ENCODE results near the gene VPS26B.
"Not testable (repeated sequence)": the region's sequence is repeated elsewhere in the genome, so short reads cannot be mapped to it uniquely, and the experiment has no call there.

The VPS26B gene

DNA sequence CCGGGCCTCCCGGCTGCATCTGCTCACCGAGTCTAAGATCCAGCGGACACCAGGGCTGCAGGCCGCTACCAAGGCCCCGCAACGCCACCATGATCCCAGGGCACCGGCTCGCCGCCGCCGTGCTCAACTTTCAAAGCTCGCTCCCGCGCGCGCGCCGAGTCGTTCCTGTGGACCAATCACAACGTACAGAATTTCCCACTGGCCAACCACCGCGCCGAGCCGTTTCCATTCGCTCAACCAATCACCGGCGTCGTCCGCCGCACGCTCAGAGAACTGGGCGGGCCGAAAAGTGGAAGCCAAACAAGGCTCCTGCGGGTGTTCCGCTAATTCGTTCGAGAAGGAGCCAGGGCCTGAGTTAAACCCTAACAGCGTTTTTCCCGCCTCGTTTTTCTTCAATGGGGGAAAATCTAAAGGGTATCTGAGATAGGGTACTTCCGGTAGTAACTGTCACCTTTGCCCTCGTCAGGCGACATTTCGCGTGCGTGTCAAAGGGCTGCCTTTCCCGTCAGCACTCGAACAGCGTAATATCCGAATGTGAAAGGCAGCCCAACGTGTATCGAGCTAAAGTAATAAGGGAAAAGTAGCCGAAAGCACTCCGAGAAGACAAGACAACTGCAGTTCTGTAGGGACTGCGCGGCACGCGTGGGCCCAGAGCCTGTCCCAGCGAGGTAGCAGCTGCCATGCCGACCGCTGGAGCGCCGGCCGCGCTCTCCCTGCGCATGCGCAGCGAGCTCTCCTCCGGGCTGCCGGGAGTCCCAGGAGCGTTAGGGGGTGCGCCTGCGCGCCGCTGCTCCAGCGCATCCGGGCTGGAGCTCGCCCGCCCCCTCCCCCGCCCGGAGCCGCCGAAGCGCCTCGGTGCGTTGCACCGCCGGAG is at the start of gene VPS26B, which contains the start of gene NCAPD3:
TSS of gene VPS26B (plus strand) at position 836 of the 874 bp plus-strand sequence. CDS start 452 bp downstream, outside the sequence.
TSS of gene NCAPD3 (minus strand) at position 132 of the 874 bp plus-strand sequence. CDS start at position 91, 41 bp downstream.
- DNase-seq (ENCODE audit: low read depth in 1 of 2, low spot score in 1 of 2), result peak; percentile 89 to 97

DNA sequence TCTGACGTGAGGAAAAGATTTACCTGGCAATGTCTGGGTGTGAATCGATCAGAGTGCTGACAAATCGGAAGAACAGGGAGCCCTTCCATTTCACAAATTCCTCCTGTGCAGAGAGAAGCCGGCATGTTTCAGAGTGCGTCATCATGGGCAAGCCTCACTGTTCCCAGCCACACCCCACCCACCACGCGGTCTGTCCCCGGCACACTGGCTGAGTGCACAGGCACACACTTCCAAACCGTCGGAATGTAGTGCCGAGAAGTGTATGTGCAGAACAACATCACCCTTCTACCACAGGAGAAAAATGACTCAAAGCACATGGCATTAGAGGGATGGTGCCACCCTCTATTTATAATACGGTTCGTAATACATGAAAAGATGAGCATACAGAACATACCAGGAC is 48.2 kb upstream of the VPS26B start:
- DNase-seq (ENCODE audit: low read depth in 1 of 2, low spot score in 1 of 2), result no peak

DNA sequence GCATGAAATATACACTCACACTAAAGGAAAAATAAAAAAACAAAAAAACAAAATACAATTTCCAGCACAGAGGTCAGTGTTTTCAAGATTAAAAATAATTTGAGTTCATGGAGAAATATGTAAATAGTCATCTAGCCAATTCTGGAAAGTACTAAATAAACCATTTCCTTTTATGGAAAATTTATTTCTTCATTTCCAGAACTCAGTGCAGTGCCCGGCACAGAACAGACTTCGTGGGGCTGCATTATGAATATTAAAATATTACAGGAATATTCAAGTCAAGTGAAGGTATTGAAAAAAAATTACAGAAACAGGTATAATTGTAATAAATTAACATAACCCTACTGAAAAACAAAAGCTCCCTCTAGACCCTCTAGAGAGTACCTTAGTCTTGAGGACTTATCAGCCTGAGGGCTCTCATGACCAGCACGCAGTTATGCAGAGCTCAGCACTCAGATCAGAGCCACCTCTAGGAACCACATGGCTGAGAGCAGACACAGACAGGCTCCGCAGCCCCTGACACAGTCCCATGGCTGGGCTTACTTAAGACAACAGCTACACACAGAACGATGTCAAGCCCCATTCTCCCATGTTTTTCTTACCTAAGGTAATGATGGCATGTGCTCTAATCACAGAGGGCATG is 46.3 kb upstream of the VPS26B start:
- DNase-seq (ENCODE audit: low read depth in 1 of 2, low spot score in 1 of 2), result no peak

DNA sequence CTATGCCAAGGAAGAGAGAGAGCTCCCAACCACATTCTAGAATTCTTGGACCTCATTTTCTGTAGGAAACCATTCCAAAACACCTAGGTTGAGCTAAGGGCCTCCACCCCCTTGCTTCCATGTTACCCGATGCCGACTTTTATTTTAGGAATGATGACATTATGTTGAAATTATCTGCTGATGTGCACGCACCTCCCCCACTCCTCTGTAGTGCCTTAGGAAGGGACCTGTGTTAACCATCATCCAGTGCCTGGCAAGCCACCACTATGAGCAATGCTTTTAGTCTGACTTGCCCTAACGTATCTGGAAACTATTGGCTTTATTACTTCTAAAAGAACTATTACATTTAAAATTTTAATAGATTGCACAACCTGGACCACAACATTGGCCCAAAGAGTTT is 42.8 kb upstream of the VPS26B start:
- no peak for DNase-seq (ENCODE audit: low read depth in 1 of 2, low spot score in 1 of 2)

DNA sequence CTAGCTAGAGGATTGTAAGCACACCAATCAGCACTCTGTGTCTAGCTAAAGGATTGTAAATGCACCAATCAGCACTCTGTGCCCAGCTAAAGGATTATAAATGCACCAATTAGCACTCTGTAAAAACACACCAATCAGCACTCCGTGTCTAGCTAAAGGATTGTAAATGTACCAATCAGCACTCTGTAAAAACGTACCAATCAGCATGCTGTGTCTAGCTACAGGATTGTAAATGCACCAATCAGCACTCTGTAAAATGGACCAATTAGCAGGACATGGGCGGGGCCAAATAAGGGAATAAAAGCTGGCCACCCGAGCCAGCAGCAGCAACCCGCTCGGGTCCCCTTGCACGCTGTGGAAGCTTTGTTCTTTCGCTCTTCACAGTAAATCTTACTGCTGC is 36.4 kb upstream of the VPS26B start:
- not testable (repeated sequence) for DNase-seq (ENCODE audit: low read depth in 1 of 2, low spot score in 1 of 2)

DNA sequence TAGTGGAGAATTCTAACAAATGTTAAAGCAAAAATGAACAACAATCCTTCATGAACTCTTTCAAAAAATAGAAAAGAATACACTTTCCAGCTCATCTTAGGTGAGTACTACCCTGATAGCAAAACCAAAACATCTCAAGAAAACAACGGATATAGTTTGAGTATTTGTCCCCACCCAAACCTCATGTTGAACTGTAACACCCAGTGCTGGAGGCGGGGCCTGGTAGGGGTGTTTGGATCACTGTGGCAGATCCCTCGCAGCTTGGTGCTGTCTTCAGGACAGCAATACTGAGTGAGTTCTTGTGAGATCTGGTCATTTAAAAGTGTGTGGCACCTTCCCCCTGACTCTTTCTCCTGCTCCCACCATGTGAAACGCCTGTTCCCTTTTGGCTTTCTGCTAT is 27.7 kb upstream of the VPS26B start:
- DNase-seq (ENCODE audit: low read depth in 1 of 2, low spot score in 1 of 2), result no peak

DNA sequence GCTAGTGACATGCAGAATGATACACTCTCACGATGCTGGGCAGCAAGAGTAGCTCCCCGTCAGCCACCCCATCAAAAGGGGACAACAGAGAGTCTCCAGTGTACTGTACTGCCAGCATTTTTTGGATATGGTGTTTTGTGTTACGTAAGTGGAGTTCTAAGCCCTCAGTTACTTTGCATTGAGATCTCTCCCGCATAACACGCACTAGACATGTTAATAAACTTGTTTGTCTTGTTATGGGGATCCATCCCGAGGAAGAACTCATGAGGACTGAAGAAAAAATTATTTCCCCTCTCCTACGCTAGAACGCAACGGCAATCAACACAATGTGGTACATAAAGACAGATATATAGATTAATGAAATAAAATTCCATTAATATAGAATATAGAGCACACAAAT is 24.9 kb upstream of the VPS26B start:
- DNase-seq (ENCODE audit: low read depth in 1 of 2, low spot score in 1 of 2), result no peak

DNA sequence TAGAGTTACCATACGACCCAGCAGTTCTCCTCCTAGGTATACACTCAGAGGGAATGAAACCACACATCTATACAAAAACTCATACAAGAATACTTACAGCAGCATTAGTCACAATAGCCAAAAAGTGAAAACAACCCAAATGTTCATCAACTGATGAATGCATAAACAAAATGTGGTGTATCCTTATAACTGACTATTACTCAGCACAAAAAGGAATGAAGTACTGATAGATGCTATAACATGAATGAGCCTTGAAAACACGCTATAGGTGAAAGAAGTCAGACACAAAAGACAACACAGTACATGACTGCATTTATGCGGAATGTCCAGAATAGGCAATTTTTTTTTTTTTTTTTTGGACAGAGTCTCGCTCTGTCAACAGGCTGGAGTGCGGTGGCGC is 23.8 kb upstream of the VPS26B start:
- DNase-seq (ENCODE audit: low read depth in 1 of 2, low spot score in 1 of 2), result no peak

DNA sequence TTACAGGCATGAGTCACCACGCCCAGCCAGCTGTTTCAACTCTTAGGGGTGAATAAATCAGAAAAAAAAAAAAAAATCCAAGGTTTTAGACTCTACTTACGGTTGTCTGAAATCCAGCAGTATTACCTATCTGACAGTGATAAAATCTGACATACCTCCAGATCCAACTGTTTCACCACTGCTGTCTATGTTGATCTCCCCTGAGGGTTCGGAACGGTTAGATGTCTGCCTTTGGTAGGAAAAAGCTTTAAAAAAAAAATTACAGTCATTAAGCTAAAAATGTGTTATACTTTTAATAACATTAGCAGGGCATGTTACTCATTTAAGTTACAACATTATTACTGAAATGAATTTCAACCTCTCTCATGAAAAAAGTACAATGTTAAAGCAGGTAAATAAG is 21.8 kb upstream of the VPS26B start:
- no peak for DNase-seq (ENCODE audit: low read depth in 1 of 2, low spot score in 1 of 2)

DNA sequence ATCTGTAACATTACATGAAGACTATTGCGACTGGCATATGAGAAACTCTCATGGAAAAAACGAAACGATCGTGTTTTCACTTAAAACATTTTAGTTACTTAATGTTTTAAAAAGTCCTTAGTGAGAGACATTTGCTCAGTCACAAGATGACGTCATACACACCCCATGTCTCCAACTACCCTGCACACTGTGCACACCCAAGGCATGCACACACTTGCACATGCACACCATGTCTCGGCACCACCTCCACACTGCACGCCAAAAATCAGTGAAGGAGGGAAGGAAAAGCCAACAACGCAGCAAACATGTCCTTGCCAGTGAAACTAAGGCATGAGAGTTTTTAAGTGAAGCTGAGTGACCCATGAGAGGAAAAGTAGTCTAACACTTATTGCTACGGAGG is 18.7 kb upstream of the VPS26B start:
- DNase-seq (ENCODE audit: low read depth in 1 of 2, low spot score in 1 of 2), result no peak

DNA sequence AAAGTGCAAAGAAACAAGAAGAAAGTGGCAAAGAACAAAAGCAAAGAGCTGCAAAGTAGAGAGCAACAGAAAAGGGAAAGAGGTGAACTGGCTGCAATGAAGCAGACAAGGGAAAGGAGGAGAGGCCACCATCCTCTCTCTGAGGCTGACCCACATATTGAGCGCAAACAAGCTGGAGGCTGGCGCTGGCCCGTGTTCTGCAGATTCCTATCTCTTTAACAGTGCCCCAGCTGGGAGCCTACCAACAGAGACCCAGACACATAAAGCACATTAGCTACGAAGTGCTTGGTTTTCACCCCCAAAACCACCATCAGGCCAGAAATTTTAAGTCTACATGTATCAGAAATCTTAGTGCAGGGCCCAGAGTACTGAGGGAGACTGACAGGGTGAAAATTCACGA is 18.3 kb upstream of the VPS26B start:
- DNase-seq (ENCODE audit: low read depth in 1 of 2, low spot score in 1 of 2), result no peak

DNA sequence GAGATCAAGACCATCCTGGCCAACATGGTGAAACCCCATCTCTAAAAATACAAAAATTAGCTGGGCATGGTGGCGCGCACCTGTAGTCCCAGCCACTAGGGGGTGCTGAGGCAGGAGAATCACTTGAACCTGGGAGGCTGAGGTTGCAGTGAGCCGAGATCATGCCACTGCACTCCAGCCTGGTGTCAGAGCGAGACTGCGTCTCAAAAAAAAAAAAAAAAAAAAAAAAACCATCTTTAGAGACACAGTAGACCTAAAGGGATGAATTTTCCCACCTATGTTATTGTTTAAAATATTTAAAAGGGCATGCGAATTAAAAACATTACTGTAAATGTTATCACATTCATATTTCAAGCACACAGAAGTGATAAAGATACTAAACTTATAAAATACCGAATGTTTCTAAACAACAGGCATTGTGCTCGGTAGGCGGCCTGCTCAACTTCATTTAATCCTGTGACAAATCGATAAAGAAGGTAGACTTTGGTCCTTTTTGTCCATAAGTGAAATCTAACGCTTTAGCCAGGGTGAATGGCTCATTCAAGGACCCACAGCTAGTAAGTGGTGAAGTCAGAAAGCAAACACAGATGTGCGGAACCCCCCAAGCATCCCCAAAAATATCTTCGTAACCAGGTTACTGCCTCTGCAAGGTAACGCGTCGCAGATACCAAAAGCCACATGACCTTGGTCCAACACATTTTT is 16.8 kb upstream of the VPS26B start:
- DNase-seq (ENCODE audit: low read depth in 1 of 2, low spot score in 1 of 2), result peak; percentile 36 to 40

DNA sequence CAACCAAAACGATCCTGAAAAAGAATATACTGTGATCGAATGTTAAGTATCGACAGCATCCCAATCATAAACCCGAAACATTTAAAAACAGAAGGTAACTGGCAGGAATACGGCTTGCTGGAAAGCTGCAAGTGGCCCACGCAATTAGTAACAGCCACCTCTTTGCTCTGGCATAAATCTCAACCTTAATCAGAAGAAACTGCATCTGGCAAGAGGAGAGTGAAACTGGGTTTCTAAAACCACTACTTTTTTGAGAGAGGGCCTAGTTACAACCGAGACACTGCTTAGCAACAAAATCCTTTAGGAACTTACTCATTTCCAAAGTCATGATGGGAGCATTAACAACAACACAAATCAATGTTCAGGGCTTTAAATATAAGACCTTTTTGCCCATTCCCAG is 8.6 kb upstream of the VPS26B start:
- no peak for DNase-seq (ENCODE audit: low read depth in 1 of 2, low spot score in 1 of 2)

DNA sequence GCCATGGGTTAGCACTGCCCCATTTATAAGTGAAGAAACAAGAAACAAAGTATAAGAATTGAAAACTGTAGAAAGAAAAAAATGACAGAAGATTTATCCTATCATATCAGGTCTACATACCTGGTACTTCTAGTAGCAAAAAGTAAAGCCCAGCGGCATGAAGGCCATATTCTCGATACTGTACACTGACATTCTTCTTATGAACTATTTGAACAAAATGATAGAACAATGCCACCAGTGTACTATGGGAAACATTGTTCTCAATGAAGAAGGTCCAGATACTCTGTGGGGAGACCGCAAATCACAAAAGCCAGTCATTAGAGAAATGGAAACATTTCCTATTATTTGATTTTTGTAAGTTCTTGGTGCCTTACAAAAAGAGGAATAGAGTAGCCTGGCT is 7.7 kb upstream of the VPS26B start:
- DNase-seq (ENCODE audit: low read depth in 1 of 2, low spot score in 1 of 2), result no peak

DNA sequence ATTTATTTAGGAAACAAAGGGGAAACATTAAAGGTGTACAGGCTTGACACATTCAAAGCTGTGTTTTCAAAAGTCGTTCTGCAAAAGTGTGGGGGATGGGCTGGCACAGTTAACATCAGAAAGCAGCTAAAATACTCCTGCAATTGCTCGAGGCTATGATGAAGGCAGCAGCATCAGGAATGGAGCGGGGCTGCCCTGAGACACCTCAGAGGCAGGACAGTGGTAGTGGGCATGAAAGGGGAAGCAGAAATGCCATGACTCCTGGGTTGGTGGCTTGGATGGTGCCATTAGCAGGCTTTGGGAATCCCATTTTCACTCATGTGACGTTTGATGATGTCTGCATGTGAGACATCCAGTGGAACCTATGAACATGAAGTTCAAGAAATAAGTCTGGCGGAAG is 1.4 kb upstream of the VPS26B start:
- DNase-seq (ENCODE audit: low read depth in 1 of 2, low spot score in 1 of 2), result no peak

DNA sequence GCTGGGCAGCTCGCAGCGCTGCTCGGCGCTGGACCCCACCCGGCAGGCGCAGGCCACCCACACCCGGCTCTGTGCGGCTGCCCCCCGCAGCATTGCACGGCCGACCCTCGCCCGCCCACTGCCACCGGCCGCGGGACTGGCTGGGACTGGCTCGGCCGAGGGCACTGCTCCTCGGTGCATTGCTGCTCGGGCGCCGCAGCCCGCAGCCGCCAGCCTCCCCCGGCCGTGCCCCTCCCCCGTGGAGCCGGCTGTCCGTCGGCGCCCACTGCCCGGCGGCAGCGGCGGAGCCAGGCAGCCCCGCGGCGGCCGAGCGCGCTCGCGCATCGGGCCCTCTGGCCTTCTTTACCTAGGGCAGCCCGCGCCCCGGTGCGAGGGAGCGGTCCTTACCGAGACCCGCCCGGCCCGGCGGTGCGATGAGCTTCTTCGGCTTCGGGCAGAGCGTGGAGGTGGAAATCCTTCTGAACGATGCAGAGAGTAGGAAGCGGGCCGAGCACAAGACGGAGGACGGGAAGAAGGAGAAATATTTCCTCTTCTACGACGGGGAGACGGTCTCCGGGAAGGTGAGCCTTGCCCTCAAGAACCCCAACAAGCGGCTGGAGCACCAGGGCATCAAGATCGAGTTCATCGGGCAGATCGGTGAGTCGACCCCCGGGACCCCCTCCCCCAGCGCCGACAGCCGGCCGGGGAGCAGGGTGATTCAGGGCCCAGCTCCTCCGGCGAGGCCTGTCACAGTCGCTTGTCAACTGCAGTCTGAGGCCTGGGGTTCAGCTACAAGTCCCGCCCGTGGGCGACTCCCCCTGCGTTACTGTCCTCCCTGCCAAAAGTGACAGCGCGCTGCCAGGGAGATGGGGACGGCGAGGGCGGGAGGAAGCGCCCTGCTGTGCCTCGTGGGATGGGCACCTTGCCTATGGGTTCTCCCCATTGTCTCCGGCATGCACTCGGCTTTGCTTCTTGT is 516 bp downstream of the VPS26B start:
- DNase-seq (ENCODE audit: low read depth in 1 of 2, low spot score in 1 of 2), result peak; percentile 40 to 45

DNA sequence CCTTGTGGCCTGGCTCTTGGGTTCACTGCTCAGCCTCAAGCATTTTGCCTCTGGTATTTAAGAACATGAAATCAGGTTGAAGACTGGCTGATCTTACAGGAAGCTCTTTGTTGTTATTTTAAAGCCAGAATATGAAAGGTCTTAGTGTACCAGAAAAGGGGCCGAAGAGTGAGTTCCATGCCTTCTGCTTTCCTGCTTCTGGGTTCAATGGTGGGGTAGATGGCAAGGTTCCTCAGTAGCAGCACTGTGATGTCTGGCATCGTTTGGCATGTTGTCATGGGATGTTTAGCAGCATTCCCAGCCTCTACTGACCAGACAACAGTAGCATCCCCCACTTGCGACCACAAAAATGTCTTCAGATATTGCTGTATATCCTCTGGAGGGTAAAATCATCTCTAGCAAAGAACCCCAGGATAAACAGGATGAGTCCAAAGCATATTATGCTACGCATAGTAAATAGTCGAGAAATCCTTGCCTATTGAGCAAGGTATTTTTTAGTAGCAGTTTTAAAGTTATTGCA is 2.4 kb downstream of the VPS26B start:
- DNase-seq (ENCODE audit: low read depth in 1 of 2, low spot score in 1 of 2), result no peak

DNA sequence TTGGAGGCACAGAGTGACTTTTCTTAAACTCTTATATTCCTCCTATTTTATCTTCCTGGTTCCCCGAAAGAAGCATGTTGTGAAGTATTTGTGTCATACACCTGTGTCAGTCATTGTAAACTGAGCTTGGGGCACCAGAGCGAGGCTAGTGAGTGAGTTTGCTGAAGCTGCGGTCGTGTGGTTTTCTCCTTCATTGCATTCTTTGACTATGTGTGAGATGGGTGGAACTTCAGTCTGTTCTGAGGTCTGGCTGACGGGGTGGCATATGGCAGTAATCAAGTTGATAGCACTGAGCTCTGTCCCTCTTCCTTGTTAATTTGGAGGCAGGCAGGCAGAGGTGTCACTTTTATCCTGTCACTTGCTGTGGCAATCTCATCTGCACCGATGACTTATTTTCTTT is 4.2 kb downstream of the VPS26B start:
- no peak for DNase-seq (ENCODE audit: low read depth in 1 of 2, low spot score in 1 of 2)

DNA sequence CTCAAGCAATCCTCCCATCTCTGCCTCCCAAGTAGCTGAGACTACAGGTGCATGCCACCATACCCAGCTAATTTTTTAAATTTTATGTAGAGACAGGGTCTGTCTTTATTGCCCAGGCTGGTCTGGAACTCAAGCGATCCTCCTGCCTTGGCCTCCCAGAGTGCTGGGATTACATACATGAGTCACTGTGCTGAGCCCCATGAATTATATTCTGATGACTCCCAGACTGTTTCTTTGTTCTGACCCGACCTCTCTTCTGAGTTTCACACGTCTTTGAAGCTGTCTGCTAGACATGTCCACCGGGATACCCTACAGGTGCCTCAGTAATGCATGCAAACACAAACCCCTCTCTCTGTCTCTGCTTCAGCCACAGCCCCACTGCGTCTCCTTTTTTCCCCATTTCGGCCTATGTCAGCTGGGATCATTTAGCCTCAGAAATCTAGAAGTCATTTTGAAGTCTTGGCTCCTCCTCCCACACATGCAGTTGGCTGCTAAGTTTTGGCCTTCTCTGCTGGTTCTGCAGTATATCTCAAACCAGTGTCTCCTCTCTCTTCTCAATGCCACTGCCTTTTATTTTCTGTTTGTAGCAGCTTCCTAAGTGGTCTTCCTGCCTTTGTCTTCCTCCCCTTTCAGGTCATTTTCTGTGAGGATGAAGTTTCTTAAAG is 4.8 kb downstream of the VPS26B start:
- no peak for DNase-seq (ENCODE audit: low read depth in 1 of 2, low spot score in 1 of 2)

DNA sequence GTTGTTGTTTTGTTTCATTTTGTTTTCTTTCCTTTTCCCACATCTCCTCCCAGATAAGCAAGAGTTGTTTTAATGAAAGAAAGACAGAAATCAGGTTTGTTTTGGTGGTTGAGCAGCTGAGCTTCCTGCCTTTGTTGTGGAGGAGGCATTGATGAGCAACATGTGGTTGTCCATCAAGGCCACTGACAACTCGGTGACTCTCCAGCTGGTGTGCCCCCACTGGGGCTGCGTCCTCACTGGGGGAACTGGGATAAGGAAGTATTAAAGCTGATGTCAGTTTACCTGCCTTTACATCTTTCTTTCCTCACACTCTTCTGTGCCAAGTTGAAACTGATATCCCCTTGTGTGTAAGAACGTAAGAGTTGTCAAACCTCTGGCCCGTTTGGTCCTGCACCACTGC is 5.9 kb downstream of the VPS26B start:
- no peak for DNase-seq (ENCODE audit: low read depth in 1 of 2, low spot score in 1 of 2)
